ENCODE results near the gene ZCCHC9.
"Not testable (repeated sequence)": the region's sequence is repeated elsewhere in the genome, so short reads cannot be mapped to it uniquely, and the experiment has no call there.

The ZCCHC9 gene

DNA sequence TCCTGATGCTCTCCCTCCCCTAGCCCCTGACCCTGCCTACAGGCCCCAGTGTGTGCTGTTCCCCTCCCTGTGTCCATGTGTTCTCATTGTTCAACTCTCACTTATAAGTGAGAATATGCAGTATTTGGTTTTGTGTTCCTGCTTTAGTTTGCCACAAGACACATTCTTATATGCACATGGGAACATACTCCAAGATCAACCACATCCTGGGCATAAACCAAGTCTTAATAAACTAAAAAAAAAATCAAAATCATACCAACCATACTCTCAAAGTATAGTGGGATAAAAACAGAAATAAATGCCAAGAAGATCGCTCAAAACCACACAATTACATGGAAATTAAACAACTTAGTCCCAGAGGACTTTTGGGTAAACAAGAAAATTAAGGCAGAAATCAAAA is 11.2 kb upstream of the ZCCHC9 start:
- Mint-ChIP-seq H3K27me3 (no peaks in the 10 kb centered on the region), H3K4me1 (peaks cover 54% of the 10 kb centered on the region), H3K4me3 (no peak overlapping the region), H3K36me3 (peaks cover 74% of the 10 kb centered on the region), H3K27ac (no peak overlapping the region), H3K9me3 (peaks cover 30% of the 10 kb centered on the region)
- no peak for ATAC-seq

DNA sequence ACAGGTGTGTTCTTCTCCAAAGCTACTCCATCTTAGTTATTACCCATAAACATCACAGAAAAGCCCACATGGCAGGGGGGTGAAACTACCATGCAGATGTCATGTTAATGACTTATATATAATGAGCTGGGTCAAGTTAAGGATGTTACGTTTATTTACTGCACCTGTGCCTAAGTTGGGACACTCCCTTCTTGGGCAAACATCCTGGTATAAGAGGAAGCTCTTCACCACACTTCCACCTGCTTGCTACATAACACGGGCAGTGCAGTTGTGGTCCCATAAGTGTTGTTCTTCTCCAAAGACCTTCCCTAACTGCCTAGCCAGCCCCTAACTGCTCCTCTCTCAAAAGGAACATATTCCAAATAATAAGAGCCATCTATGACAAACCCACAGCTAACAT is 9.3 kb upstream of the ZCCHC9 start:
- peaks cover 67% of the 10 kb centered on the region for H3K36me3 Mint-ChIP-seq

GRCh38 chr5:81294021-81294420 is 7.4 kb upstream of the ZCCHC9 start:
- H3K27ac Mint-ChIP-seq, ATAC-seq, H3K27me3 Mint-ChIP-seq, H3K4me3 Mint-ChIP-seq: not testable (repeated sequence)
- Mint-ChIP-seq H3K36me3 (peaks cover 71% of the 10 kb centered on the region), H3K4me1 (peaks cover 26% of the 10 kb centered on the region), H3K9me3 (peaks cover 30% of the 10 kb centered on the region)

More for the DNA sequence above, 9.3 kb upstream of the ZCCHC9 start:
- Mint-ChIP-seq H3K27ac (no peak overlapping the region), H3K4me1 (peaks cover 38% of the 10 kb centered on the region), H3K9me3 (peaks cover 30% of the 10 kb centered on the region), H3K27me3 (no peaks in the 10 kb centered on the region), H3K4me3 (no peak overlapping the region)
- no peak for ATAC-seq

GRCh38 chr5:81297531-81297930 is 3.9 kb upstream of the ZCCHC9 start:
- H3K9me3 Mint-ChIP-seq = peaks cover 13% of the 10 kb centered on the region
- no peaks in the 10 kb centered on the region for H3K27me3 Mint-ChIP-seq
- H3K36me3 Mint-ChIP-seq = peaks cover 36% of the 10 kb centered on the region
- no peak overlapping the region for H3K4me3 Mint-ChIP-seq
- no peak for ATAC-seq
- peaks cover 17% of the 10 kb centered on the region for H3K4me1 Mint-ChIP-seq
- H3K27ac Mint-ChIP-seq = no peak overlapping the region

DNA sequence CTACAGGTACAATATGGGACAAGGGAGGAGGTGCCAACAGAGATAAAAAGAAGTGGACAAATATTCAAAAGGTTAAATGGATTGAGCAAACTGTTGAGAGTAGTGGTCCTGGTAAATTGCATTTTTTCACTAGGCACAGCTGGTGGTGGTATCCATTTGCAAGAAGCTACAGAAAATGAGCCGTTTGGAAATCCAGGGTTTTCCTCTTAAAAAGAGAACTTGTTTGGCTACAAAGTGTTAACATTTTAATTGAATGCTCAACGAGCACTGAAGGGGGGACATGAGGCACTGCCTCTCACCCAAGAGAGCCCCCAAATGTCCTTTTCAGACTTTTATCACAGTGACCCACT is 491 bp upstream of the ZCCHC9 start:
- H3K9me3 Mint-ChIP-seq = no peaks in the 10 kb centered on the region
- H3K36me3 Mint-ChIP-seq = peaks cover 20% of the 10 kb centered on the region
- H3K4me3 Mint-ChIP-seq = peak overlapping the region; percentile 89
- no peak for ATAC-seq
- H3K4me1 Mint-ChIP-seq = peaks cover 23% of the 10 kb centered on the region
- H3K27ac Mint-ChIP-seq = peak overlapping the region; percentile 90
- no peaks in the 10 kb centered on the region for H3K27me3 Mint-ChIP-seq

- peaks cover 23% of the 10 kb centered on the region for H3K4me1 Mint-ChIP-seq
- H3K36me3 Mint-ChIP-seq = peaks cover 13% of the 10 kb centered on the region
- ATAC-seq = no peak
- peak overlapping the region; percentile 89 for H3K4me3 Mint-ChIP-seq
- H3K27me3 Mint-ChIP-seq = no peaks in the 10 kb centered on the region
- no peaks in the 10 kb centered on the region for H3K9me3 Mint-ChIP-seq
- H3K27ac Mint-ChIP-seq = no peak overlapping the region
Measured at GRCh38 chr5:81302596-81302995, 1.2 kb downstream of the ZCCHC9 start.

DNA sequence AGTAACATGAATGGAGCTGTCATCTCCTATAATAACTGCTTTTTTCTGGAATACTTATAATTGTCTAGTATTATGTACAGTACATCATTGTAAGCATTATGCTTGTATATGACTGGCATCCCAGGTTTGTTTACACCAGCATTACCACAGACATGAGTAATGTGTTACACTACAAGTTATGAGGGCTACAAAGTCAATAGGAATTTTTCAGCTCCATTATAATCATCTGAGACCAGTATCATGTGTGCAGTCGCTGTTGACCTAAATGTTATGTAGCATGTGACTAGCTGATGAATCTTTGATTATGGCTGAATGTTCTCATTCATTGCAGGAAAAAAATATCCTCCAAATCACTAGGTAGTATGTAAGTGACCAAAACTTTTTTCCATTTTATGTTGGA is 2.2 kb downstream of the ZCCHC9 start:
- Mint-ChIP-seq H3K4me1 (peaks cover 23% of the 10 kb centered on the region), H3K36me3 (peaks cover 10% of the 10 kb centered on the region), H3K9me3 (no peaks in the 10 kb centered on the region), H3K27me3 (no peaks in the 10 kb centered on the region), H3K4me3 (no peak overlapping the region), H3K27ac (no peak overlapping the region)
- ATAC-seq = no peak

- Mint-ChIP-seq H3K27ac (no peak overlapping the region), H3K36me3 (peaks cover 25% of the 10 kb centered on the region), H3K27me3 (no peaks in the 10 kb centered on the region), H3K9me3 (no peaks in the 10 kb centered on the region), H3K4me1 (peaks cover 7% of the 10 kb centered on the region), H3K4me3 (no peak overlapping the region)
- ATAC-seq = no peak
Measured at GRCh38 chr5:81305785-81306184, 4.4 kb downstream of the ZCCHC9 start.

GRCh38 chr5:81308836-81309235 is 7.4 kb downstream of the ZCCHC9 start:
- Mint-ChIP-seq H3K9me3 (no peaks in the 10 kb centered on the region), H3K27ac (no peak overlapping the region), H3K27me3 (no peaks in the 10 kb centered on the region), H3K36me3 (peaks cover 40% of the 10 kb centered on the region), H3K4me1 (peaks cover 7% of the 10 kb centered on the region), H3K4me3 (no peak overlapping the region)
- ATAC-seq = no peak

- Mint-ChIP-seq H3K4me3 (no peak overlapping the region), H3K27me3 (no peaks in the 10 kb centered on the region), H3K27ac (no peak overlapping the region), H3K9me3 (no peaks in the 10 kb centered on the region), H3K36me3 (peaks cover 40% of the 10 kb centered on the region), H3K4me1 (no peaks in the 10 kb centered on the region)
- ATAC-seq = no peak
Measured at GRCh38 chr5:81310402-81311063, 9.1 kb downstream of the ZCCHC9 start.

GRCh38 chr5:81313278-81313677 is 11.9 kb downstream of the ZCCHC9 start:
- Mint-ChIP-seq H3K27ac (no peak overlapping the region), H3K27me3 (no peaks in the 10 kb centered on the region), H3K4me1 (peaks cover 7% of the 10 kb centered on the region), H3K36me3 (peaks cover 40% of the 10 kb centered on the region), H3K4me3 (no peak overlapping the region), H3K9me3 (no peaks in the 10 kb centered on the region)
- ATAC-seq = no peak

- Mint-ChIP-seq H3K4me1 (peaks cover 7% of the 10 kb centered on the region), H3K27me3 (no peaks in the 10 kb centered on the region), H3K36me3 (peaks cover 40% of the 10 kb centered on the region), H3K9me3 (no peaks in the 10 kb centered on the region), H3K4me3 (no peak overlapping the region), H3K27ac (no peak overlapping the region)
- no peak for ATAC-seq
Measured at GRCh38 chr5:81313686-81314085, 12.3 kb downstream of the ZCCHC9 start.

- ATAC-seq = no peak
- Mint-ChIP-seq H3K4me1 (peaks cover 7% of the 10 kb centered on the region), H3K4me3 (no peak overlapping the region), H3K27me3 (no peaks in the 10 kb centered on the region), H3K9me3 (no peaks in the 10 kb centered on the region), H3K36me3 (peaks cover 32% of the 10 kb centered on the region), H3K27ac (no peak overlapping the region)
Measured at GRCh38 chr5:81314581-81314980, 13.2 kb downstream of the ZCCHC9 start.

DNA sequence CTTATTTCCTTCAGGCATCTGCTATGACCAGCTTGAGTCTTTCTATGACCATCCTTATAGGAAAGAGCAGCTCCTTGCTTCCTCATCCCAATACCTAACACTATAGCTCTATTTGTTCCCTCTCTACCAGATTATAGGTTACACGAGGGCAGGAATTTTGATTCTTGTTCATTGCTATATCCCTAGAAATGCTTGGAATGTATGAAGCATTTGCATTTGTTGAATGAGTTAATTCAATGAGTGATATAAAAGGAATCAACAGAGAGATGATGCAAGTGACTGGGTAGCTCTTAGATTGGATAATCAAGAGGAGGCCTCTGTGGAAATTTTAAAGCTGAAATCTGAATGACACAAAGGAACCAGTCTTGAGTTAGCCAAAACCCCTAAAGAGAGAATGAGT is 13.9 kb downstream of the ZCCHC9 start:
- Mint-ChIP-seq H3K4me3 (no peak overlapping the region), H3K27me3 (no peaks in the 10 kb centered on the region), H3K36me3 (peaks cover 27% of the 10 kb centered on the region), H3K9me3 (no peaks in the 10 kb centered on the region), H3K4me1 (peaks cover 7% of the 10 kb centered on the region), H3K27ac (no peak overlapping the region)
- ATAC-seq = no peak

DNA sequence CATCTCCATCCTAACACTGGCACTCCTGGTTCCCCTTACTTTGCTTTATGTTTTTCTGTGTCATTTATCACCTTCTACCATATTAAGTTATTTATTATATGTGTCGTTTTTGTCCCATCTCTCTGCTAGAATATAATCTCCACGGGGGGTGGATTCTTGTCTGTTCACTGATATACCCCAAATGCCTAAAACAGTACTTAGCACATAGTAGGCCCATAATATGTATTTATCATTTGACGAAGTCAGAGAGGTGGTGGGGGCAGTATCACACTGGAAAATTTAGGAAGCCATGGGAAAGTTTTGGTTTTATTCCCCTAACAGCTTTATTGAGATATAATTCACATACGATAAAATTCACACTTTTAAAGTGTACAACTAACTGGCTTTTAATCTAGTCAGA is 14.4 kb downstream of the ZCCHC9 start:
- Mint-ChIP-seq H3K4me1 (peaks cover 7% of the 10 kb centered on the region), H3K36me3 (peaks cover 22% of the 10 kb centered on the region), H3K27ac (no peak overlapping the region), H3K4me3 (no peak overlapping the region), H3K9me3 (no peaks in the 10 kb centered on the region), H3K27me3 (no peaks in the 10 kb centered on the region)
- no peak for ATAC-seq

- no peak for ATAC-seq
- Mint-ChIP-seq H3K27me3 (no peaks in the 10 kb centered on the region), H3K4me3 (no peak overlapping the region)
Measured at GRCh38 chr5:81316571-81316970, 15.2 kb downstream of the ZCCHC9 start.

GRCh38 chr5:81317536-81317935 is 16.1 kb downstream of the ZCCHC9 start:
- Mint-ChIP-seq H3K27me3 (no peaks in the 10 kb centered on the region), H3K9me3 (no peaks in the 10 kb centered on the region), H3K4me3 (no peak overlapping the region), H3K27ac (no peak overlapping the region), H3K36me3 (peaks cover 8% of the 10 kb centered on the region), H3K4me1 (peaks cover 7% of the 10 kb centered on the region)
- ATAC-seq = no peak

More at GRCh38 chr5:81316571-81316970, 15.2 kb downstream of the ZCCHC9 start:
- peaks cover 15% of the 10 kb centered on the region for H3K36me3 Mint-ChIP-seq
- no peaks in the 10 kb centered on the region for H3K9me3 Mint-ChIP-seq
- no peak overlapping the region for H3K27ac Mint-ChIP-seq
- peaks cover 7% of the 10 kb centered on the region for H3K4me1 Mint-ChIP-seq

Measured in stimulated activated memory B cell treated with anti-CD40 and anti-IgM and Interleukin-4, amounts not matched to agents 10 μg/mL and 1 μg/mL and 100 μg/mL, for 72 hours (primary cell).